K562 (cell line): ENCODE data around the gene TRIP6. TPM values are rescaled to one million over a fixed set of nuclear protein-coding genes. Genes with fewer than 3 reads are reported as not detected.

ENCODE experiments used
- CC2D1A ChIP-seq: fragments of 450-650 bp; IDR thresholded peaks from 2 replicates; pipeline ENCODE4 v1.6.1; 2017; ENCODE audit warnings: mild to moderate bottlenecking
- ETV1 ChIP-seq: fragments of 450-650 bp; conservative IDR thresholded peaks from 2 replicates; pipeline ENCODE4 v1.6.1; 2016; ENCODE audit warnings: missing genetic modification characterization, control low read depth, low read depth, missing compliant biosample characterization
- FOXP1 ChIP-seq: sonication (generic); formaldehyde crosslinking; IDR thresholded peaks from 2 replicates; pipeline ENCODE4 v1.8.0; 2022; ENCODE audit warnings: mild to moderate bottlenecking, missing genetic modification reagents
- NFE2L1 ChIP-seq: fragments of 450-650 bp; IDR thresholded peaks from 2 replicates; pipeline ENCODE4 v1.6.1; 2016; ENCODE audit warnings: missing genetic modification characterization, low read depth, mild to moderate bottlenecking, missing compliant biosample characterization, moderate library complexity, borderline replicate concordance
- NFRKB ChIP-seq: fragments of 450-650 bp; IDR thresholded peaks from 2 replicates; pipeline ENCODE4 v1.6.1; 2016; ENCODE audit warnings: low read depth
- NRF1 ChIP-seq, 2 experiments: fragments of 450-650 bp; IDR thresholded peaks in 1 of 2; conservative IDR thresholded peaks in 1 of 2; 2 replicates each; pipeline ENCODE4 v1.6.1; 2014; ENCODE audit warnings: mild to moderate bottlenecking in 2 of 2
- RBFOX2 ChIP-seq: fragments of 200-400 bp; formaldehyde crosslinking; IDR thresholded peaks from 2 replicates; pipeline ENCODE4 v1.6.1; 2017; ENCODE audit warnings: low read depth, mild to moderate bottlenecking, low read length, moderate library complexity
- RHOXF2B ChIP-seq: fragments of 250-450 bp; sonication (Bioruptor Pico); conservative IDR thresholded peaks from 2 replicates; pipeline ENCODE4 v1.5.1; 2021
- SRF ChIP-seq, 2 experiments: fragments of 250-450, 450-650 bp in 1 of 2; sonication (Bioruptor Pico) in 1 of 2; sonication (generic) in 1 of 2; formaldehyde crosslinking; IDR thresholded peaks; 2 replicates each; pipeline versions ENCODE4 v1.5.0 to v1.5.1; 2020 to 2022; ENCODE audit warnings: mild to moderate bottlenecking in 1 of 2, missing genetic modification reagents in 1 of 2
- TCF7 ChIP-seq: sonication (generic); IDR thresholded peaks from 2 replicates; pipeline ENCODE4 v1.6.1; 2016; ENCODE audit warnings: antibody characterized with exemption, borderline replicate concordance
- TEAD1 ChIP-seq, 2 experiments: fragments of 450-650 bp in 1 of 2; sonication (generic) in 1 of 2; formaldehyde crosslinking; IDR thresholded peaks; 2 replicates each; pipeline versions ENCODE4 v1.4.0 to v1.8.0; 2020 to 2022; ENCODE audit warnings: mild to moderate bottlenecking in 2 of 2, missing genetic modification reagents in 1 of 2
- TRIM28 ChIP-seq: fragments of 450-650 bp; IDR thresholded peaks from 2 replicates; pipeline ENCODE4 v1.6.1; 2017
- ZBED1 ChIP-seq: IDR thresholded peaks from 2 replicates; pipeline ENCODE4 v1.6.1; 2014
- ZBTB7A ChIP-seq: IDR thresholded peaks from 2 replicates; pipeline ENCODE4 v1.6.1; 2011; ENCODE audit warnings: low read depth, mild to moderate bottlenecking, low read length, moderate library complexity, borderline replicate concordance; ENCODE audit not compliant: control insufficient read depth
- ZNF316 ChIP-seq: fragments of 450-650 bp; IDR thresholded peaks from 2 replicates; pipeline ENCODE4 v1.6.1; 2016
- ZNF77 ChIP-seq: fragments of 250-450 bp; sonication (Bioruptor Pico); IDR thresholded peaks from 2 replicates; pipeline ENCODE4 v1.5.0; 2020
- polyA plus RNA-seq, 8 experiments: library from polyadenylated mRNA; depleted of rRNA in 4 of 8; stranded (reverse) in 5 of 8; unstranded in 3 of 8; fragments of >200 nt; fragmentation: Nextera tagmentation in 2 of 8; fragmentation: Illumina TruSeq in 1 of 8; extraction: Ambion mirVana in 2 of 8; extraction: Trizol in 1 of 8; gene quantifications; 2 replicates each; pipeline versions ENCODE4 v1.2.1 to v1.2.3, GENCODE V29; 2011 to 2014; ENCODE audit warnings: inconsistent platforms in 1 of 8, missing spikeins in 1 of 8
- total RNA-seq, 7 experiments: library from RNA; depleted of rRNA in 6 of 7; stranded (reverse); fragments of >200 nt in 6 of 7; fragmentation: Illumina TruSeq in 2 of 7; extraction: Trizol in 2 of 7; gene quantifications; 2 replicates each; pipeline versions ENCODE4 v1.2.1 to v1.2.3, GENCODE V29; 2011 to 2021; ENCODE audit warnings: low replicate concordance in 1 of 7
- TF ChIP-seq, protein P1 (sequence below): fragments of 200-800 bp; sonication (Bioruptor generic); IDR thresholded peaks from 2 replicates; pipeline ENCODE4 v1.6.1; 2017; ENCODE audit warnings: missing genetic modification characterization, missing compliant biosample characterization
- TF ChIP-seq, protein P2 (sequence below): sonication (generic); formaldehyde crosslinking; IDR thresholded peaks from 2 replicates; pipeline ENCODE4 v1.8.0; 2022; ENCODE audit warnings: mild to moderate bottlenecking, missing genetic modification reagents
- TF ChIP-seq, protein P3 (sequence below), 2 experiments: fragments of 450-650 bp; conservative IDR thresholded peaks; 2 replicates each; pipeline ENCODE4 v1.6.1; 2017; ENCODE audit warnings: mild to moderate bottlenecking in 2 of 2, moderate library complexity in 2 of 2
- TF ChIP-seq, protein P4 (sequence below): fragments of 200-400 bp; formaldehyde crosslinking; IDR thresholded peaks from 2 replicates; pipeline ENCODE4 v1.6.1; 2017; ENCODE audit warnings: mild to moderate bottlenecking, low read depth, low read length, moderate library complexity
- TF ChIP-seq, protein P5 (sequence below): conservative IDR thresholded peaks from 2 replicates; pipeline ENCODE4 v1.6.1; 2011; ENCODE audit warnings: low read depth, mild to moderate bottlenecking, low read length; ENCODE audit not compliant: control insufficient read depth

The TRIP6 gene
- total and polyA plus RNA-seq, 9 of the 15 experiments (the other 6 are each of a cell fraction or from before 2014, with no cell fraction given): 5.9 to 141 (median 54.0) TPM

DNA sequence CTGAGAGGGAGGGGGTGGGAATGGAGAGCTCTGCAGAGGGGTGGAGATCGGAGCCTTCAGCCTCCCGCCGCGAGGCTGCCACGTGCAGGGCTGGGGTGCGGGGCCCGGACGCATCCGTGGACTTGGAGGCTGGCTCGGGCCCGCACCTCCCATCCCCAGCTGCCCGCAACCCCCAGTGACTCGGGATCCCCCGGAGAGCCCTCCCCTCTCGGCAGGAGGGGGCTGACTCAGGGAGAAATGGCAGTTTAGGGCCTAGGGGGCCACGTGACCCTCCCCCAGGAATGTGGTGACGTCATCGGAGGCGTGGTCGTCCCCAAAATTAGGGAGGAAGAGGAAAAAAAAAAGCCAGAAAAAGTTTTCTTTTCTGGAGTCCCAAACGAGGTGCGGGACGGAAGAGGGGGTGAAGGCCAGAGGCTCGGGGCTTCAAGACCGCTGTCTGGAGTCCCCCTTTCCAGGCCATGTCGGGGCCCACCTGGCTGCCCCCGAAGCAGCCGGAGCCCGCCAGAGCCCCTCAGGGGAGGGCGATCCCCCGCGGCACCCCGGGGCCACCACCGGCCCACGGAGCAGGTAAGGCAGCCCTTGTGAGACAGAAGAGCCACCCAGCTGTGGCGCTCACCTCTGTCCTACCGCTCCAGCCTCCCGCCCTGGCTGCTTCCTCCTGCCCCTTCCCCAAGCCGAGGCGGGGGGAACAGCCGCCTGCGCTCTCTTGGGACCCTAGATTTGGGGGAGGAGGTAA is at the start of gene TRIP6 (continued):
- TF ChIP-seq CC2D1A (peak; percentile 39; the same call in 1 of the 2 replicates), TEAD1 (CRISPR knock-in tag; IDR thresholded peaks at IDR 0.05) (peak; percentile 99 to 100), ZNF77 (CRISPR knock-in tag) (no peak), SRF (CRISPR knock-in tag; IDR thresholded peaks at IDR 0.05) (peak in 1 of 2 experiments; percentile 44; a peak in 1 of 4 replicates), TCF7 (0 out of 2 replicates have a peak, but pooled peaks have one; percentile 23), FOXP1 (0 out of 2 replicates have a peak, but pooled peaks have one; percentile 24), NFRKB (peak; percentile 58; the same call in 1 of the 2 replicates), NFE2L1 (no peak), RBFOX2 (peak; percentile 84), ZNF316 (peak; percentile 86), ETV1 (tag) (peak; percentile 49; the same call in 1 of the 2 replicates), RHOXF2B (0 out of 2 replicates have a peak, but pooled peaks have one; percentile 17), TRIM28 (peak; percentile 51; the same call in 1 of the 2 replicates), NRF1 (conservative IDR thresholded peaks at IDR 0.05 in 1 of 2, IDR thresholded peaks at IDR 0.05 in 1 of 2) (peak; percentile 36 to 48; a peak in 3 of 4 replicates), ZBED1 (peak; percentile 27; the same call in 1 of the 2 replicates), ZBTB7A (peak; percentile 97)
- TF ChIP-seq, protein P1, sequence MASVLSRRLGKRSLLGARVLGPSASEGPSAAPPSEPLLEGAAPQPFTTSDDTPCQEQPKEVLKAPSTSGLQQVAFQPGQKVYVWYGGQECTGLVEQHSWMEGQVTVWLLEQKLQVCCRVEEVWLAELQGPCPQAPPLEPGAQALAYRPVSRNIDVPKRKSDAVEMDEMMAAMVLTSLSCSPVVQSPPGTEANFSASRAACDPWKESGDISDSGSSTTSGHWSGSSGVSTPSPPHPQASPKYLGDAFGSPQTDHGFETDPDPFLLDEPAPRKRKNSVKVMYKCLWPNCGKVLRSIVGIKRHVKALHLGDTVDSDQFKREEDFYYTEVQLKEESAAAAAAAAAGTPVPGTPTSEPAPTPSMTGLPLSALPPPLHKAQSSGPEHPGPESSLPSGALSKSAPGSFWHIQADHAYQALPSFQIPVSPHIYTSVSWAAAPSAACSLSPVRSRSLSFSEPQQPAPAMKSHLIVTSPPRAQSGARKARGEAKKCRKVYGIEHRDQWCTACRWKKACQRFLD (CRISPR knock-in tag): peak; percentile 53; the same call in 1 of the 2 replicates
- TF ChIP-seq, protein P2, sequence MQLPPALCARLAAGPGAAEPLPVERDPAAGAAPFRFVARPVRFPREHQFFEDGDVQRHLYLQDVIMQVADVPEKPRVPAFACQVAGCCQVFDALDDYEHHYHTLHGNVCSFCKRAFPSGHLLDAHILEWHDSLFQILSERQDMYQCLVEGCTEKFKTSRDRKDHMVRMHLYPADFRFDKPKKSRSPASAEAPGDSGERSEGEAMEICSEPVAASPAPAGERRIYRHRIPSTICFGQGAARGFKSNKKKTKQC (CRISPR knock-in tag): peak; percentile 63
- TF ChIP-seq, protein P3, sequence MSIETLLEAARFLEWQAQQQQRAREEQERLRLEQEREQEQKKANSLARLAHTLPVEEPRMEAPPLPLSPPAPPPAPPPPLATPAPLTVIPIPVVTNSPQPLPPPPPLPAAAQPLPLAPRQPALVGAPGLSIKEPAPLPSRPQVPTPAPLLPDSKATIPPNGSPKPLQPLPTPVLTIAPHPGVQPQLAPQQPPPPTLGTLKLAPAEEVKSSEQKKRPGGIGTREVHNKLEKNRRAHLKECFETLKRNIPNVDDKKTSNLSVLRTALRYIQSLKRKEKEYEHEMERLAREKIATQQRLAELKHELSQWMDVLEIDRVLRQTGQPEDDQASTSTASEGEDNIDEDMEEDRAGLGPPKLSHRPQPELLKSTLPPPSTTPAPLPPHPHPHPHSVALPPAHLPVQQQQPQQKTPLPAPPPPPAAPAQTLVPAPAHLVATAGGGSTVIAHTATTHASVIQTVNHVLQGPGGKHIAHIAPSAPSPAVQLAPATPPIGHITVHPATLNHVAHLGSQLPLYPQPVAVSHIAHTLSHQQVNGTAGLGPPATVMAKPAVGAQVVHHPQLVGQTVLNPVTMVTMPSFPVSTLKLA (conservative IDR thresholded peaks at IDR 0.05): peak; percentile 98 to 99
- TF ChIP-seq, protein P4, sequence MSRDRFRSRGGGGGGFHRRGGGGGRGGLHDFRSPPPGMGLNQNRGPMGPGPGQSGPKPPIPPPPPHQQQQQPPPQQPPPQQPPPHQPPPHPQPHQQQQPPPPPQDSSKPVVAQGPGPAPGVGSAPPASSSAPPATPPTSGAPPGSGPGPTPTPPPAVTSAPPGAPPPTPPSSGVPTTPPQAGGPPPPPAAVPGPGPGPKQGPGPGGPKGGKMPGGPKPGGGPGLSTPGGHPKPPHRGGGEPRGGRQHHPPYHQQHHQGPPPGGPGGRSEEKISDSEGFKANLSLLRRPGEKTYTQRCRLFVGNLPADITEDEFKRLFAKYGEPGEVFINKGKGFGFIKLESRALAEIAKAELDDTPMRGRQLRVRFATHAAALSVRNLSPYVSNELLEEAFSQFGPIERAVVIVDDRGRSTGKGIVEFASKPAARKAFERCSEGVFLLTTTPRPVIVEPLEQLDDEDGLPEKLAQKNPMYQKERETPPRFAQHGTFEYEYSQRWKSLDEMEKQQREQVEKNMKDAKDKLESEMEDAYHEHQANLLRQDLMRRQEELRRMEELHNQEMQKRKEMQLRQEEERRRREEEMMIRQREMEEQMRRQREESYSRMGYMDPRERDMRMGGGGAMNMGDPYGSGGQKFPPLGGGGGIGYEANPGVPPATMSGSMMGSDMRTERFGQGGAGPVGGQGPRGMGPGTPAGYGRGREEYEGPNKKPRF: no peak
- TF ChIP-seq, protein P5, sequence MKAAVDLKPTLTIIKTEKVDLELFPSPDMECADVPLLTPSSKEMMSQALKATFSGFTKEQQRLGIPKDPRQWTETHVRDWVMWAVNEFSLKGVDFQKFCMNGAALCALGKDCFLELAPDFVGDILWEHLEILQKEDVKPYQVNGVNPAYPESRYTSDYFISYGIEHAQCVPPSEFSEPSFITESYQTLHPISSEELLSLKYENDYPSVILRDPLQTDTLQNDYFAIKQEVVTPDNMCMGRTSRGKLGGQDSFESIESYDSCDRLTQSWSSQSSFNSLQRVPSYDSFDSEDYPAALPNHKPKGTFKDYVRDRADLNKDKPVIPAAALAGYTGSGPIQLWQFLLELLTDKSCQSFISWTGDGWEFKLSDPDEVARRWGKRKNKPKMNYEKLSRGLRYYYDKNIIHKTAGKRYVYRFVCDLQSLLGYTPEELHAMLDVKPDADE: 0 out of 2 replicates have a peak, but pooled peaks have one; percentile 24
